Tibial nerve (tissue), 3 donors: ENCODE measurements around the gene SETD3.

ENCODE experiments used
- POLR2A ChIP-seq, 2 donors: fragments of 450-650 bp; IDR thresholded peaks; one replicate each; pipeline ENCODE4 v1.6.1; 2017; ENCODE audit warnings: antibody characterized with exemption in 2 of 2, mild to moderate bottlenecking in 2 of 2, moderate library complexity in 2 of 2
- TF ChIP-seq, protein P1 (sequence below), 5 experiments: fragments of 200-600 bp in 3 of 5; fragments of 450-650 bp in 2 of 5; sonication (generic) in 3 of 5; IDR thresholded peaks; one replicate each; pipeline ENCODE4 v1.5.1; 2016 to 2019; ENCODE audit warnings: antibody characterized with exemption in 5 of 5, mild to moderate bottlenecking in 3 of 5, moderate library complexity in 2 of 5

DNA sequence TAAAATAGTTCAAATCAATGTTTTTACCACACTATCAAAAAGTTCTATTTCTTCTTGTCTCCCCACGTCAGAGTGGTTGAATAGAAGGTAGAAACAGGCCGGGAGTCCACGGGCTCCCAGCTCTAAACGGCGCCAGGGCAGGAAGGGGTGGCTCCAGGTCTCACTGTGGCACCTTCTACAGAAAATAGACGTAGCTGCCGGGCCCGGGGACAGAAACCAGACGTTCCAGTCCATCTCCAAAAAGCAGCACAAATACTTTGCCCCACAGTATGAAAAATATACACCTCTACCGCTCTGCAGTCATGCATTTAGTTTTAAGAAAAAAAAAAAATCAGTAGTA, 31.4 kb upstream of the SETD3 start:
- TF ChIP-seq, protein P1, sequence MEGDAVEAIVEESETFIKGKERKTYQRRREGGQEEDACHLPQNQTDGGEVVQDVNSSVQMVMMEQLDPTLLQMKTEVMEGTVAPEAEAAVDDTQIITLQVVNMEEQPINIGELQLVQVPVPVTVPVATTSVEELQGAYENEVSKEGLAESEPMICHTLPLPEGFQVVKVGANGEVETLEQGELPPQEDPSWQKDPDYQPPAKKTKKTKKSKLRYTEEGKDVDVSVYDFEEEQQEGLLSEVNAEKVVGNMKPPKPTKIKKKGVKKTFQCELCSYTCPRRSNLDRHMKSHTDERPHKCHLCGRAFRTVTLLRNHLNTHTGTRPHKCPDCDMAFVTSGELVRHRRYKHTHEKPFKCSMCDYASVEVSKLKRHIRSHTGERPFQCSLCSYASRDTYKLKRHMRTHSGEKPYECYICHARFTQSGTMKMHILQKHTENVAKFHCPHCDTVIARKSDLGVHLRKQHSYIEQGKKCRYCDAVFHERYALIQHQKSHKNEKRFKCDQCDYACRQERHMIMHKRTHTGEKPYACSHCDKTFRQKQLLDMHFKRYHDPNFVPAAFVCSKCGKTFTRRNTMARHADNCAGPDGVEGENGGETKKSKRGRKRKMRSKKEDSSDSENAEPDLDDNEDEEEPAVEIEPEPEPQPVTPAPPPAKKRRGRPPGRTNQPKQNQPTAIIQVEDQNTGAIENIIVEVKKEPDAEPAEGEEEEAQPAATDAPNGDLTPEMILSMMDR (IDR thresholded peaks at IDR 0.05): no peak
- TF ChIP-seq POLR2A (IDR thresholded peaks at IDR 0.05): no peak
